ENCODE results near the gene FBXO41.

Gene FBXO41

DNA sequence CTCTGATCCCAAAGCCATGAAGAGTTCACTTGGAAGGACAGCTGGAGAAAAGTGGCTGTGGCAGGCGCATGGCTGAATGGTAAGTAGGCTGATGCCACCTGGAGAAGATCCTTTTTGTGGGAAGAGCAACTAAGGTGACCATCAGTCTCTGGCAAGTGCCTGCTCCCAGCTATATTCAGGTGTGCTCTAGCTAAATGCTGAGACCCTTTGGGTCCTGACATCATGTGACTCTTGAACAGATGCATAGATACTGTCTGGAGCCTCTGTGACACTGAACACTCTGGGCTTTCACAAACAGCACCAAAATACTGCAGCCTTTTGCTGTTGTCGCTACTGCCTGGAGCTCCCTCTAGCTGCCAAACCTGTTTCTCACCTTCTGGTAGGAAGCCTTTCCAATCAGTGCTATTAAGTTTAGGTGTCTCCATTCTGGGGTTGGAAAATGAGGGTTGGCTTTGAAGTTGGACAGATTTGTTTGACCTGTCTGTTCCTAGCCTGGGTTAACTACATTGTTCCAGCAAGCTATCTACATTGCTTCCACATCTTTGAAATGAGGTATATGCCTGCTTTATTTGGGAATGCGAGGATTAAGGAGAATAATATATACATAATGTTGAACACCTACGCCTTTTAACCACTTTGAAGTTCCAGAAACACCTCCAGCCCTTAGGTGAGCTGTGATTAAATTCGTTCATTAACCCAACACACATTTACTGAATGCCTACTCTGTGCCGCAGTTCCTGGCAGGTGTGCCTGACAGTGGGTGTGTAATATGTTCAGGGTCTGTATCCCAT, 6.0 kb upstream of the FBXO41 start:
- no peaks in the 10 kb centered on the region for H3K36me3 ChIP-seq (ENCODE audit: control insufficient read depth in 4 of 4, insufficient read depth in 4 of 4, low read length in 3 of 4)
- DNase-seq, result peak; percentile 57 to 77 (median 73)
- 29% methylated on average over 2 of the region's 6 CpGs for WGBS (ENCODE audit: insufficient coverage)
- ChIA-PET POLR2A (interaction anchor here (2.2 kb wide), 1 partner anchor 57 kb away, joined by 6 read pairs; the partner anchor contains the start of genes CCT7 and PRADC1), CTCF (interaction anchor here (0.7 to 3.7 kb wide), 17 partner anchors 10 to 78 kb away, joined by 3 to 25 read pairs (median 4); partner anchors contain the start of genes CCT7 and PRADC1)
- no peak overlapping the region for H3K4me3 ChIP-seq (ENCODE audit: control insufficient read depth in 1 of 7, extremely low read depth in 1 of 7, insufficient read depth in 4 of 7, low read depth in 2 of 7, low read length in 6 of 7)
- peaks cover 17 to 57% (median 27%) of the 10 kb centered on the region in 5 experiments for H3K27me3 ChIP-seq (replicated peaks in 2 of 5; ENCODE audit: control insufficient read depth in 4 of 5, insufficient read depth in 5 of 5, low read length in 4 of 5)
- H3K27ac ChIP-seq (ENCODE audit: insufficient read depth in 1 of 2, low read depth in 1 of 2, low read length in 2 of 2, poor library complexity in 1 of 2, severe bottlenecking in 2 of 2), result no peak overlapping the region
- H3K9me3 ChIP-seq (ENCODE audit: control extremely low read depth in 1 of 5, control insufficient read depth in 4 of 5, insufficient read depth in 2 of 5, low read depth in 1 of 5, low read length in 4 of 5), result peaks cover 0 to 6% (median 4%) of the 10 kb centered on the region in 5 experiments
- H3K4me1 ChIP-seq (ENCODE audit: control extremely low read depth in 1 of 4, control insufficient read depth in 4 of 4, insufficient read depth in 4 of 4, low read length in 3 of 4), result peaks cover 3 to 38% (median 37%) of the 10 kb centered on the region in 4 experiments

DNA sequence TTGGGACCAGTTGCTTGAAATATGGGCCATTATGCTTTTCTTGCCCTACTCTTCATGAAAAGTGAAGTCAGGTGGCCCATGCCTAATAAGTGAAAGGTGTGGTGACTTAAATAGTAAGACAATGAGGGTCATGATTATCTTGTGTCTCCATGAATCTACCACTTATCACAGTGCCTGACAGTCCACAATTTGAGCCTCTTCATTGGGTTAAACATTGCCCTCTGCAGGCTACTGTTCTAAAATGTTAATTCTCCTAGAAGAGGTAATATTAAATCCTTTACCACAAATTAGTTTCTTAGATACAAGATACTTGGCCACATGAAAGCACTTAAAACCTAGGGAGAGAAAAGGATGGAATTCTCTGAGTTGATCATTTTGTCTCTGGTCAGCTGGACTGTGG, 5.0 kb upstream of the FBXO41 start:
- Histone ChIP-seq H3K27me3 (replicated peaks in 2 of 5; ENCODE audit: control insufficient read depth in 4 of 5, insufficient read depth in 5 of 5, low read length in 4 of 5) (peaks cover 8 to 48% (median 23%) of the 10 kb centered on the region in 5 experiments), H3K4me3 (ENCODE audit: control insufficient read depth in 1 of 7, extremely low read depth in 1 of 7, insufficient read depth in 4 of 7, low read depth in 2 of 7, low read length in 6 of 7) (no peak overlapping the region), H3K9me3 (ENCODE audit: control extremely low read depth in 1 of 5, control insufficient read depth in 4 of 5, insufficient read depth in 2 of 5, low read depth in 1 of 5, low read length in 4 of 5) (peaks cover 0 to 3% (median 1%) of the 10 kb centered on the region in 5 experiments), H3K4me1 (ENCODE audit: control extremely low read depth in 1 of 4, control insufficient read depth in 4 of 4, insufficient read depth in 4 of 4, low read length in 3 of 4) (peaks cover 3 to 47% (median 45%) of the 10 kb centered on the region in 4 experiments), H3K36me3 (ENCODE audit: control insufficient read depth in 4 of 4, insufficient read depth in 4 of 4, low read length in 3 of 4) (no peaks in the 10 kb centered on the region), H3K27ac (ENCODE audit: insufficient read depth in 1 of 2, low read depth in 1 of 2, low read length in 2 of 2, poor library complexity in 1 of 2, severe bottlenecking in 2 of 2) (no peak overlapping the region)
- CTCF ChIA-PET, result interaction anchor here (0.8 to 3.7 kb wide), 8 partner anchors 9 to 54 kb away, joined by 3 to 25 read pairs (median 9); partner anchors contain the start of genes CCT7 and PRADC1
- POLR2A ChIA-PET, result interaction anchor here (0.6 kb wide), 1 partner anchor 20 kb away, joined by 5 read pairs; no protein-coding TSS in a partner anchor
- DNase-seq, result peak in 1 of 3 donors; percentile 9

DNA sequence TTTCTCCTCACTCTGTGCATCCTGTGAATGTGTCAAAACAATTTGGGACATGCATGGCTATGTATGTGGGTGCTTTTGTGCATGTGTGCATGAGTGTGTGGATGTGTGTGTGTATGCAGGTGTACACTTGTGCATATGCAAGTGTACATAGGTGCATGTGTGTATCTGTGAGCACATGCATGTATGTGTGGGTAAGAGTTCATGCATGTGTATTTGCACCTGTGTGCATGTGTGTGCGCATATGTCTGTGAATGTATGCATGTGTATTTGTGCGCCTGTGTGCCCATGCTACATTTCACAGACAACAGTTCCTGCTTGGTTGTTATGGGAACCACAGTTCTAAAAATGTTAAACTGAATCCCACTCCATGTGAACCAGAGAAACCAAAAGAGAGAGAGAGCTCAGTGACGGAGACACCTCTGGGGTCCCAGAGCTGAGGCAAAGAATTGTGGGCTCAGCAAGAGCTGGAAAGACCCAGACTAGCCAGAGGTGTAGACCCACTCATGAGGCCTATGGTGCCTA, 1.9 kb upstream of the FBXO41 start:
- Histone ChIP-seq H3K27me3 (replicated peaks in 2 of 5; ENCODE audit: control insufficient read depth in 4 of 5, insufficient read depth in 5 of 5, low read length in 4 of 5) (peaks cover 2 to 16% (median 11%) of the 10 kb centered on the region in 5 experiments), H3K4me1 (ENCODE audit: control extremely low read depth in 1 of 4, control insufficient read depth in 4 of 4, insufficient read depth in 4 of 4, low read length in 3 of 4) (peaks cover 3 to 38% (median 32%) of the 10 kb centered on the region in 4 experiments), H3K9me3 (ENCODE audit: control extremely low read depth in 1 of 5, control insufficient read depth in 4 of 5, insufficient read depth in 2 of 5, low read depth in 1 of 5, low read length in 4 of 5) (no peaks in the 10 kb centered on the region), H3K27ac (ENCODE audit: insufficient read depth in 1 of 2, low read depth in 1 of 2, low read length in 2 of 2, poor library complexity in 1 of 2, severe bottlenecking in 2 of 2) (no peak overlapping the region), H3K4me3 (ENCODE audit: control insufficient read depth in 1 of 7, extremely low read depth in 1 of 7, insufficient read depth in 4 of 7, low read depth in 2 of 7, low read length in 6 of 7) (no peak overlapping the region), H3K36me3 (ENCODE audit: control insufficient read depth in 4 of 4, insufficient read depth in 4 of 4, low read length in 3 of 4) (peaks cover 0 to 6% (median under 1%) of the 10 kb centered on the region in 4 experiments)
- WGBS (ENCODE audit: insufficient coverage), result 96% methylated on average over 3 of the region's 3 CpGs
- ChIA-PET CTCF (interaction anchor here (1.7 kb wide), 1 partner anchor 13 kb away, joined by 4 read pairs; no protein-coding TSS in a partner anchor), POLR2A (no interaction called here)
- DNase-seq, result no peak

DNA sequence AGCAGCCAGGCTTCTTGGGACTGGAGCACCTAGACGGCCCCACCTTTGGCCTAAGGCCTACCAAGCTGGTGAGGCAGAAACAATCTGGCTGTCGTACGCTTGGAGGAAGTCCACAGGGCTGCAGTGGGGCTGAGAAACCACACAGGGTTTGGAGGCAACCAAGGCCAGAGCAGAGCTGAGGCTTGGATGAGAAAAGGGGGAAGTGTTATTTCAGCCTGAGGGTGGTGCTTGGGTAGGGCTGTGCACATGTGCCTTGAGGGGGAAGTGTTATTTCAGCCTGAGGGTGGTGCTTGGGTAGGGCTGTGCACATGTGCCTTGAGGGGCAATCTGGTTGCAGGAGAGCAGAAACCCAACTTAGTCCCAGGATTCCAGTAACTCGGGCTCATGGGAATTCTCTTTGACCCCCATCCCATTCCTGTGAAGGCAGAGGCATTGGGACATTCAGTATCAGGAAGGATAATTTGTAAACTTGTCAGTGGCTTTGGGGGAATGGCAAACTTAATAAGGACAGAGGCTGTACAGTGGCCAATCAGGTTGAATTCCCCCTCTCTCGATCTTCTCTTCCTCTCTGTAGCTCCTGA, 971 bp upstream of the FBXO41 start:
- 0% methylated on average over 4 of the region's 5 CpGs for WGBS (ENCODE audit: insufficient coverage)

DNA sequence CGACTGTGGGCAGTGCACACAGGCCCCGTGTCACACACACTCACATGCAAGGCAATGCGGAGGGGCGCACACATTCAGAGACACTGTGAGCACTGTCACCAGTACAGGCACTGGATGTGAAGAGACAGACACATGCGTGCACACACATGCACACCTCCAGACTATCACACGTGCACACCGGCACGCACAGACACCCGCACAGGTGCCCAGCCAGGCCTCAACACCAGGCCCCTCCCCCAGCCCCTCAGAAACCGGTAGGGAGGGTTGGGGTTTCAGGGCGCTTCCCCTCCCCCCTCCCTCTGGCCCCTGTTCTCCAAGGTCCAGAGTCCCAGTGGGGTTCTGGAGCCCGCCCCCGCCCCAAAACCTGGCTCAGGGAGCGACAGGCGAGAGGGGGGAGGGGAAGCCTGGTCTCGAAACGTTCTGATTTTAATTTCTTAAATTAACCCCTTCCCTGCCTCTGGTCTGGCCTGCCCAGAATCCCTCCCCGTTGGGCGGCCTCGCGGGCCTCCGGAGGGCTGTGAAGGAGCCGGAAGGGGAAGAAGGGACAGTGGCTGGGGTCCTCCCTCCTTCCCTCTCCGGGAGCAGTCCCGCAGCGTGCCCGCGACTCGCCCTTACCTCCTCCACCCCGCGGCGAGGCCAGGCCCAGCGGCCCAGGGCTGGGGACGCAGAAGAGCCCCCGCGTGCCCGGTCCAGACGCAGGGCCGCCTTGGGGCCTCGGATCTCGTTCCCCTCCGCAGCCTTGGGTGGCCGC, 558 bp downstream of the FBXO41 start:
- WGBS (ENCODE audit: insufficient coverage), result 23% methylated on average over 12 of the region's 43 CpGs
- CTCF ChIA-PET, result no interaction called here
- DNase-seq, result peak in 2 of 3 donors; percentile 13 to 27
- Histone ChIP-seq H3K36me3 (ENCODE audit: control insufficient read depth in 4 of 4, insufficient read depth in 4 of 4, low read length in 3 of 4) (peaks cover 0 to 15% (median 2%) of the 10 kb centered on the region in 4 experiments), H3K27ac (ENCODE audit: insufficient read depth in 1 of 2, low read depth in 1 of 2, low read length in 2 of 2, poor library complexity in 1 of 2, severe bottlenecking in 2 of 2) (no peak overlapping the region), H3K4me3 (ENCODE audit: control insufficient read depth in 1 of 7, extremely low read depth in 1 of 7, insufficient read depth in 4 of 7, low read depth in 2 of 7, low read length in 6 of 7) (peak overlapping the region; percentile 52 to 81 (median 74)), H3K27me3 (replicated peaks in 2 of 5; ENCODE audit: control insufficient read depth in 4 of 5, insufficient read depth in 5 of 5, low read length in 4 of 5) (peaks cover 0 to 4% (median 0%) of the 10 kb centered on the region in 5 experiments), H3K9me3 (ENCODE audit: control extremely low read depth in 1 of 5, control insufficient read depth in 4 of 5, insufficient read depth in 2 of 5, low read depth in 1 of 5, low read length in 4 of 5) (no peaks in the 10 kb centered on the region), H3K4me1 (ENCODE audit: control extremely low read depth in 1 of 4, control insufficient read depth in 4 of 4, insufficient read depth in 4 of 4, low read length in 3 of 4) (peaks cover 3 to 34% (median 28%) of the 10 kb centered on the region in 4 experiments)
- POLR2A ChIA-PET, result interaction anchor here (1.5 kb wide), 1 partner anchor 49 kb away, joined by 5 read pairs; the partner anchor contains the start of gene CCT7

More for the DNA sequence above, 971 bp upstream of the FBXO41 start:
- ChIA-PET POLR2A (interaction anchor here (1.5 kb wide), 1 partner anchor 51 kb away, joined by 5 read pairs; the partner anchor contains the start of gene CCT7), CTCF (interaction anchor here (0.6 to 1.7 kb wide), 4 partner anchors 12 to 1375 kb away, joined by 3 to 4 read pairs (median 3); no protein-coding TSS in a partner anchor)
- H3K9me3 ChIP-seq (ENCODE audit: control extremely low read depth in 1 of 5, control insufficient read depth in 4 of 5, insufficient read depth in 2 of 5, low read depth in 1 of 5, low read length in 4 of 5), result no peaks in the 10 kb centered on the region
- H3K4me1 ChIP-seq (ENCODE audit: control extremely low read depth in 1 of 4, control insufficient read depth in 4 of 4, insufficient read depth in 4 of 4, low read length in 3 of 4), result peaks cover 3 to 34% (median 28%) of the 10 kb centered on the region in 4 experiments
- peak overlapping the region in 6 of 7 experiments; percentile 57 to 81 (median 76) for H3K4me3 ChIP-seq (ENCODE audit: control insufficient read depth in 1 of 7, extremely low read depth in 1 of 7, insufficient read depth in 4 of 7, low read depth in 2 of 7, low read length in 6 of 7)
- H3K27me3 ChIP-seq (replicated peaks in 2 of 5; ENCODE audit: control insufficient read depth in 4 of 5, insufficient read depth in 5 of 5, low read length in 4 of 5), result peaks cover 0 to 12% (median 3%) of the 10 kb centered on the region in 5 experiments
- peaks cover 0 to 15% (median 2%) of the 10 kb centered on the region in 4 experiments for H3K36me3 ChIP-seq (ENCODE audit: control insufficient read depth in 4 of 4, insufficient read depth in 4 of 4, low read length in 3 of 4)
- DNase-seq, result peak; percentile 82 to 97 (median 95)
- peak overlapping the region in 1 of 2 experiments; percentile 16 for H3K27ac ChIP-seq (ENCODE audit: insufficient read depth in 1 of 2, low read depth in 1 of 2, low read length in 2 of 2, poor library complexity in 1 of 2, severe bottlenecking in 2 of 2)

DNA sequence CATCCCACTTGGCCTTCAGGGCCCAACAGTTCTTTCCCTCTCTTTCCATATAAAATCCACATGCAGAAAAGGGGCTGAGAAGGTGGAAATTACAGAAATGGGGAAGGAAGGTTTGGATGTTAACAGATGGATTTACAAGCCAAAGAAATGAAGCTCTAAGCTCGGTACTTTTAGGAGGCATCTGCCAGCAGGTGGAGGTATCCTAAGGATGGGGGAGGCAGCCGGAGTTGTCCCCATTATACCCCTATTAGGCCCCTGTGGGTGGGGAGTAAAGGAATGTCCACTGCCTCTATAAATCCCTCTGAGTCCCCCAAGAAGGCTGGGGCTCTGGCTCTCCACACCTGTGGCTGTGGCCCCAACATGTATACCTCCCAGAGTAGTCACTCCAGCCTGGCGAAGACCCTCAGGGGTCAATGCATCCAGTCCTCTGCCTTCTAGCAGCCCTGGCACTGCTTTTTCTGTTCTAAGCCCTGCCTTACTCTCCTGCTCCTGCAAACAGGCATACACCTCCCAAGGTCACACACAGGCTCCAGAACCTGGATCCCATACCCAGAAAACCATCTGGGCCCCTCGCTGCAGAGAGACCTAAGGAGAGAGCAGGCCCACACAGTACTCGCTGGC, 1.2 kb downstream of the FBXO41 start:
- H3K27ac ChIP-seq (ENCODE audit: insufficient read depth in 1 of 2, low read depth in 1 of 2, low read length in 2 of 2, poor library complexity in 1 of 2, severe bottlenecking in 2 of 2), result no peak overlapping the region
- H3K9me3 ChIP-seq (ENCODE audit: control extremely low read depth in 1 of 5, control insufficient read depth in 4 of 5, insufficient read depth in 2 of 5, low read depth in 1 of 5, low read length in 4 of 5), result no peaks in the 10 kb centered on the region
- 94% methylated on average over 3 of the region's 5 CpGs for WGBS (ENCODE audit: insufficient coverage)
- H3K4me3 ChIP-seq (ENCODE audit: control insufficient read depth in 1 of 7, extremely low read depth in 1 of 7, insufficient read depth in 4 of 7, low read depth in 2 of 7, low read length in 6 of 7), result peak overlapping the region in 6 of 7 experiments; percentile 20 to 81 (median 76)
- no peak for DNase-seq
- ChIA-PET POLR2A (no interaction called here), CTCF (no interaction called here)
- peaks cover 3 to 34% (median 28%) of the 10 kb centered on the region in 4 experiments for H3K4me1 ChIP-seq (ENCODE audit: control extremely low read depth in 1 of 4, control insufficient read depth in 4 of 4, insufficient read depth in 4 of 4, low read length in 3 of 4)
- peaks cover 0 to 16% (median 3%) of the 10 kb centered on the region in 4 experiments for H3K36me3 ChIP-seq (ENCODE audit: control insufficient read depth in 4 of 4, insufficient read depth in 4 of 4, low read length in 3 of 4)
- H3K27me3 ChIP-seq (replicated peaks in 2 of 5; ENCODE audit: control insufficient read depth in 4 of 5, insufficient read depth in 5 of 5, low read length in 4 of 5), result no peaks in the 10 kb centered on the region
